CD14-positive monocyte (primary cell): ENCODE measurements around the gene SEC22A. TPM values are rescaled to one million over a fixed set of nuclear protein-coding genes. Genes with fewer than 3 reads are reported as not detected.
A peak's percentile ranks its signal among the peaks of the same experiment; 100 is the strongest.

Experiments used
- DNase-seq, 3 donors: peaks; one replicate each; pipeline ENCODE4 v3.0.0-alpha.2; 2011 to 2022
- H2AFZ ChIP-seq: 2 replicates; pipeline ENCODE4 v1.6.0; 2012; ENCODE audit warnings: mild to moderate bottlenecking, low read depth, low read length, inconsistent platforms; ENCODE audit not compliant: insufficient read depth, poor library complexity, severe bottlenecking
- H3K27ac ChIP-seq, 2 donors: 1 replicate in 1 of 2; 2 replicates in 1 of 2; pipeline ENCODE4 v1.5.1; 2012 to 2013; ENCODE audit warnings: low read length in 2 of 2, control low read depth in 1 of 2, inconsistent platforms in 1 of 2, low read depth in 1 of 2, mild to moderate bottlenecking in 1 of 2
- H3K27me3 ChIP-seq, 2 donors: one replicate each; pipeline versions ENCODE4 v1.6.0 to v1.6.1; 2011 to 2013; ENCODE audit warnings: low read length in 2 of 2; ENCODE audit not compliant: control insufficient read depth in 2 of 2, insufficient read depth in 2 of 2
- H3K36me3 ChIP-seq, 2 donors: replicated peaks in 1 of 2; 1 replicate in 1 of 2; 2 replicates in 1 of 2; pipeline versions ENCODE4 v1.5.1 to v1.6.1; 2012 to 2013; ENCODE audit warnings: low read length in 2 of 2, control low read depth in 1 of 2, inconsistent platforms in 1 of 2, mild to moderate bottlenecking in 1 of 2; ENCODE audit not compliant: insufficient read depth in 2 of 2, control insufficient read depth in 1 of 2
- H3K4me1 ChIP-seq, 2 donors: 1 replicate in 1 of 2; 2 replicates in 1 of 2; pipeline versions ENCODE4 v1.5.1 to v1.6.1; 2012 to 2013; ENCODE audit warnings: low read length in 2 of 2, control low read depth in 1 of 2, inconsistent platforms in 1 of 2, mild to moderate bottlenecking in 1 of 2, moderate library complexity in 1 of 2; ENCODE audit not compliant: insufficient read depth in 2 of 2, control insufficient read depth in 1 of 2
- H3K4me2 ChIP-seq: replicated peaks from 2 replicates; pipeline ENCODE3; 2012; ENCODE audit warnings: low read length, moderate library complexity, mild to moderate bottlenecking; ENCODE audit not compliant: poor library complexity, severe bottlenecking; ENCODE audit errors: extremely low read depth
- H3K4me3 ChIP-seq, 3 experiments: fragments of 200-600 bp in 1 of 3; sonication (generic) in 1 of 3; replicated peaks in 1 of 3; 1 replicate in 2 of 3; 2 replicates in 1 of 3; pipeline ENCODE4 v1.5.1; 2011 to 2013; ENCODE audit warnings: low read length in 3 of 3, mild to moderate bottlenecking in 3 of 3, control low read depth in 2 of 3, low read depth in 2 of 3, inconsistent platforms in 1 of 3, moderate library complexity in 1 of 3
- H3K79me2 ChIP-seq: 2 replicates; pipeline ENCODE4 v1.6.0; 2012; ENCODE audit warnings: mild to moderate bottlenecking, control low read depth, inconsistent platforms, low read length, moderate library complexity; ENCODE audit not compliant: insufficient read depth
- H3K9ac ChIP-seq: 2 replicates; pipeline ENCODE4 v1.6.0; 2017; ENCODE audit warnings: low read length, mild to moderate bottlenecking; ENCODE audit not compliant: insufficient read depth, poor library complexity, severe bottlenecking
- H3K9me3 ChIP-seq, 2 donors: replicated peaks in 1 of 2; 1 replicate in 1 of 2; 2 replicates in 1 of 2; pipeline versions ENCODE4 v1.5.1 to v1.6.1; 2012 to 2013; ENCODE audit warnings: low read length in 2 of 2, control low read depth in 1 of 2; ENCODE audit not compliant: control insufficient read depth in 1 of 2, insufficient read depth in 1 of 2
- H4K20me1 ChIP-seq: 2 replicates; pipeline ENCODE4 v1.6.0; 2012; ENCODE audit warnings: mild to moderate bottlenecking, low read length, control low read depth, moderate library complexity; ENCODE audit not compliant: insufficient read depth
- H3K27ac Mint-ChIP-seq, 7 donors: one replicate each; pipeline ENCODE4 v1.8.0; 2020; ENCODE audit warnings: mild to moderate bottlenecking in 7 of 7, mixed read lengths in 7 of 7, moderate library complexity in 6 of 7, inconsistent platforms in 2 of 7
- H3K27me3 Mint-ChIP-seq, 3 donors: one replicate each; pipeline ENCODE4 v1.8.0; 2021 to 2022; ENCODE audit warnings: low read depth in 3 of 3, mild to moderate bottlenecking in 3 of 3, mixed read lengths in 3 of 3, moderate library complexity in 3 of 3, inconsistent platforms in 1 of 3
- H3K36me3 Mint-ChIP-seq, 2 donors: one replicate each; pipeline ENCODE4 v1.8.0; 2020; ENCODE audit warnings: mixed read lengths in 2 of 2, inconsistent platforms in 1 of 2, mild to moderate bottlenecking in 1 of 2
- H3K4me1 Mint-ChIP-seq: one replicate; pipeline ENCODE4 v1.8.0; 2020; ENCODE audit warnings: mild to moderate bottlenecking, mixed read lengths
- H3K4me3 Mint-ChIP-seq, 2 donors: one replicate each; pipeline ENCODE4 v1.8.0; 2020; ENCODE audit warnings: mild to moderate bottlenecking in 2 of 2, mixed read lengths in 2 of 2, moderate library complexity in 1 of 2
- H3K9me3 Mint-ChIP-seq, 7 donors: one replicate each; pipeline ENCODE4 v1.8.0; 2020 to 2022; ENCODE audit warnings: mixed read lengths in 7 of 7, mild to moderate bottlenecking in 6 of 7, moderate library complexity in 6 of 7, inconsistent platforms in 2 of 7
- CTCF ChIP-seq: fragments of 200-600 bp; IDR thresholded peaks from one replicate; pipeline ENCODE4 v1.8.0; 2022; ENCODE audit warnings: antibody characterized with exemption, mild to moderate bottlenecking
- WGBS: methylation state at CpG from one replicate; pipeline ENCODE4 v1.1.5; 2013; ENCODE audit warnings: missing lambda C conversion rate; ENCODE audit not compliant: insufficient coverage; 5-methylcytosine and 5-hydroxymethylcytosine counted together
- intact Hi-C, 2 donors: fragments of 100-400 bp; cut with micrococcal nuclease; formaldehyde crosslinking; loops; one replicate each; pipeline versions ENCODE4 v1.15.0 to v1.15.1; 2023
- polyA plus RNA-seq, 3 donors: library from polyadenylated mRNA; depleted of rRNA in 1 of 3; unstranded in 2 of 3; stranded (reverse) in 1 of 3; fragments of 300-500 nt in 2 of 3; fragments of >200 nt in 1 of 3; fragmentation: Illumina TruSeq in 2 of 3; gene quantifications; 1 replicate in 2 of 3; 2 replicates in 1 of 3; pipeline ENCODE4 v1.2.3, GENCODE V29; 2012 to 2021

The SEC22A gene
- polyA plus RNA-seq, 3 donors = 6.4 to 11.0 (median 8.8) TPM

GRCh38 chr3:123262868-123263267, 61.1 kb downstream of the SEC22A start:
- H3K9ac ChIP-seq = no peak overlapping the region
- Mint-ChIP-seq H3K36me3 (peaks cover 45 to 49% of the 10 kb centered on the region in 2 donors), H3K27ac (no peak overlapping the region), H3K4me1 (no peaks in the 10 kb centered on the region), H3K4me3 (no peak overlapping the region), H3K27me3 (peaks cover 0 to 2% (median 0%) of the 10 kb centered on the region in 3 donors), H3K9me3 (peaks cover 0 to 2% (median 0%) of the 10 kb centered on the region in 7 donors)
- intact Hi-C loops = no loop called here
- TF ChIP-seq CTCF = no peak
- H3K4me2 ChIP-seq = no peak overlapping the region
- no peaks in the 10 kb centered on the region for H3K79me2 ChIP-seq
- H3K27me3 ChIP-seq = no peaks in the 10 kb centered on the region
- 93% methylated on average over 2 of the region's 5 CpGs for WGBS
- no peaks in the 10 kb centered on the region for H4K20me1 ChIP-seq
- DNase-seq = no peak
- H3K9me3 ChIP-seq = no peaks in the 10 kb centered on the region
- no peak overlapping the region for H3K27ac ChIP-seq
- H3K4me1 ChIP-seq = no peaks in the 10 kb centered on the region
- no peak overlapping the region for H3K4me3 ChIP-seq
- H3K36me3 ChIP-seq = peaks cover 10 to 39% of the 10 kb centered on the region in 2 donors
- no peak overlapping the region for H2AFZ ChIP-seq

- intact Hi-C loops = no loop called here
- DNase-seq = no peak
- no peak overlapping the region for H3K4me3 Mint-ChIP-seq
- H3K9me3 ChIP-seq = no peaks in the 10 kb centered on the region
- no peak for TF ChIP-seq CTCF
- peaks cover 55 to 57% of the 10 kb centered on the region in 2 donors for H3K36me3 Mint-ChIP-seq
- no peak overlapping the region for H2AFZ ChIP-seq
- no peak overlapping the region for H3K4me3 ChIP-seq
- H3K4me1 Mint-ChIP-seq = no peaks in the 10 kb centered on the region
- 100% methylated on average over 1 of the region's 2 CpGs for WGBS
- H3K27me3 Mint-ChIP-seq = peaks cover 0 to 2% (median 0%) of the 10 kb centered on the region in 3 donors
- H3K4me2 ChIP-seq = no peak overlapping the region
- H3K79me2 ChIP-seq = no peaks in the 10 kb centered on the region
- no peaks in the 10 kb centered on the region for H4K20me1 ChIP-seq
- no peak overlapping the region for H3K27ac ChIP-seq
- peaks cover 10 to 49% of the 10 kb centered on the region in 2 donors for H3K36me3 ChIP-seq
- no peak overlapping the region for H3K9ac ChIP-seq
- H3K27ac Mint-ChIP-seq = peak overlapping the region in 1 of 7 donors; percentile 30
- no peaks in the 10 kb centered on the region for H3K27me3 ChIP-seq
- no peaks in the 10 kb centered on the region for H3K4me1 ChIP-seq
- H3K9me3 Mint-ChIP-seq = peaks cover 0 to 2% (median 0%) of the 10 kb centered on the region in 7 donors
Observed at GRCh38 chr3:123263941-123264340, 62.2 kb downstream of the SEC22A start.
